EL (cell line): ENCODE results near the gene ICAM2.
"Not testable (repeated sequence)": the region's sequence is repeated elsewhere in the genome, so short reads cannot be mapped to it uniquely, and the experiment has no call there.

Source experiments
- DNase-seq: peaks from one replicate; pipeline ENCODE4 v3.0.0-alpha.2; 2016

The ICAM2 gene

DNA sequence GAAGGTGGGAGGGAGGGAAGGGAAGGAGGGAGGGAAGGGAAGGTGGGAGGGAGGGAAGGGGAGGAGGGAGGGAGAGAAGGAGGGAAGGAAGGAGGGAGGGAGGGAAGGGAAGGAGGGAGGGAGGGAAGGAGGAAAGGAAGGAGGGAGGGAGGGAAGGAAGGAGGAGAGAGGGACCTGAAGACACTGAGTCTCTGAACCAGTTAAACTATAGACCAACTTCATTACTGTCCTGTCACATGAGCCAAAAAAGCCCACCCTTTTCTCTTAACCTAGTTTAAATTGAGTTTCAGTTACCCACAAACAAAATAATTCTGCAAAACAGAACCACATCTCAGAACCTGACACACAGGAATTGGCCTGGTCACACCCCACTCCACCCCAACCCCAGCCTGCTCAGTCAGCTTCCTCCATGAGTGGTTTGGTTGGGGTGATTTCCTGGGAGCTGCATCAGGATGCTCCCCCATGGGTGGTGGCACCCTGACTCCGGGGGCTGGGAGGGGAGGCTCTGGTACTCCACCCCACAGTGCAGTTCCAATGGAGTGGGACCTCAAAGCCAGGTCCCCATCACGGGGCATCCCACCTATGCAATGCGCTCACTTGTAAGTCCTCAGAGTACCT is 27.0 kb downstream of the ICAM2 start:
- DNase-seq, result no peak

DNA sequence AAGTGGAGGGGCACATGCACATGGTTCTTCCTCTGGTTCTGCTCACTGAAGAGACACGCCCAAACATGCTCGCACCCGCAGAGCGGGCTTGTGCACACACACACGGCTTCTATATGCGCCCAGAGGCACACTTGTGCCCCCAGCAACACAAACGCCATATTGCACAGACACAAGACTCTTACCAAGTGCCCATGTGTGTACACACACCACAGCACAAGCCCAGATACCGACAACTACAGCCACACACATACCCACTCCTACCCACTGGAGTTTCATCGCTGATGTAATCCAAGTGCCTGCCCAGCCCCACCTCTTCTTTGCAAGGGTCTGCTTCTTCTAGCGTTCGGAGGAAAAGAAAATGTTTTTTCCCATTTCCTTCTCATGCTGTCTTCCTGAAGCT is 28.8 kb downstream of the ICAM2 start:
- no peak for DNase-seq

DNA sequence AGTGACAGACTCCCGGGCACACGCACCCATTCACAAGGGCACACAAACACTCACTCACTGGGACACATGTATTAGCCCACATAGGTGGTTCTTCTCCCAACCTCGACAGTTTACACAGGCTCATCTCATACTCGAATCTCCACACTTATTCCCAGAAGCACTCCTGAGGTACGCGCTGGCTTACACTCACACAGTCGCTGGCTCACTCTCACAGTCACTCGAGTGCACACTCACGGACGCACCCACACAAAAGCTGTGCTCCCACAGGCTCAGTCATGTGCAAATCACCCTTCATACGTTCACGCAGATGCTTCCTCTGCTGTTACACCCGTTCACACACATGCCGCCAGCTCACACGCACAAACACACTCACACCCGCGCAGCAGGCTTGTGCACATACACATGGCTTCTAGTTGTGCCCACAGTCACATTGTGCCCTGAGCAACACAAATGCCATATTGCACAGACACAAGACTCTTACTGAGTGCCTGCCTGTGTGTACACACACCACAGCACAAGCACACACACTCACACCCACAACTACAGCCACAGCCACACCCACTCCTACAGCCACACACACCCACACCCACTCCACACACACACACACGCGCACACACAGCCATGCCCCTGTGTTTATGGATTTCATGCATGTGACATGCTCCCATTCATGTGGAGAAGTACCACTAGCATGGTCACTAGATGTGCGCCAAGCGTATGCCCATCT is 30.6 kb downstream of the ICAM2 start:
- no peak for DNase-seq

DNA sequence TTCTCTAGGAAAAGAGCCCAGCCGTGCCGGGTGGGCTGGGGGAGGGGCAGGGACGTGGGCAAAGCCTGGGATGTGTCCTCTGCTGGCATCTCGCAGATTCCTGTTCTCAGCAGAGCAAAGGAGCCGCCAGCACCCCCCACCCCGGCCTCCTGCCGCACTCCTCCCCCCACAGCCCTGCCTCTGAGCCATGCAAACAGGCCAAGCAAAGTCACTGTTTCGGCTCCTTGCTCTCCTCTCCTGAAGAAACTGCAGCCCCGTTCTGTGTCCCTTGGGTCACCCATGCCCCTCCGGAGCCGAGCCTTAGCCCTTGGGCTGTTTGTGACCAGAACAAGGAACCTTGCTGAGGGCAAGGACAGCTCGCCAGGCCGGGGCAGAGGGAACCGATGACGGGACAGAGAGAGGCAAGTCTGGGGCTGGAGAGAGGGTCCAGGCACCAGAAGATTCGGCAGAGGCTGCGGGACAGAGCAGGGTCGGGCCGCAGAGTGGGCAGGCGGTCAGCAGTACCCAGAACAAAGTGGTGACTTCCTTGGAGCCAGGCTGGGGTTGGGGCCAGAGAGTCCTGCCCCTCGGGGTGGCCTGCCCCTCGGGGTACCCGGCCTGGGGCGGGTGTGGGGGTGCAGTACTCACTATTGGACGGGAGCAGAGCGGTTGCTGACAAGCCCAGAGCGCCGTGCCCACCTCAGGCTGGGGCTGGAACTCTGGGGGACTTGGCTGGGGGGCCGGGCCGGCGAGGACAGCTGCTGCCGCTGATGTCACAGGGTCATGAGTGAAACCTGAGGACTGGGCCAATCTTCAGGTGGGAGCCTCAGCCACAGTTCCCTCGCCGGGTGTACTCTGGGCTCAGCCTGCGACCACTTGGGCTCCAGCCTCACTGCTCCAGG is 31.5 kb downstream of the ICAM2 start:
- DNase-seq, result no peak

DNA sequence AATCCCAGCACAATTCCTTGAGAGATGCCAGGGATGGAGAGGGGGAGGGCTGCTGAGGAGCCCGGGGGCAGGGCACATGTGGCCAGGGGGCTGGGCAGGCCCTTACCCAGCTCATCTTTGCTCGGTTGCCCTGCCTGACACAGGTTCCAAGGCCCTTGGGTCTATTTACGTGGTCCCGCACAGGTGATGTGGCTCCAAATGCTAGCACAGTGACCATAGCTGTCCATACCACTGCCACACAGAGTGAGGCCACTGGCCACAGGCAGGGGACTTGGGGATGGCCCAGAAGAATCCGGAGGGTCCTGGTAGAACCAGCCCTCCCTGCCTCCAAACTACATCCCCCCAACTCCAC is 32.3 kb downstream of the ICAM2 start:
- no peak for DNase-seq

DNA sequence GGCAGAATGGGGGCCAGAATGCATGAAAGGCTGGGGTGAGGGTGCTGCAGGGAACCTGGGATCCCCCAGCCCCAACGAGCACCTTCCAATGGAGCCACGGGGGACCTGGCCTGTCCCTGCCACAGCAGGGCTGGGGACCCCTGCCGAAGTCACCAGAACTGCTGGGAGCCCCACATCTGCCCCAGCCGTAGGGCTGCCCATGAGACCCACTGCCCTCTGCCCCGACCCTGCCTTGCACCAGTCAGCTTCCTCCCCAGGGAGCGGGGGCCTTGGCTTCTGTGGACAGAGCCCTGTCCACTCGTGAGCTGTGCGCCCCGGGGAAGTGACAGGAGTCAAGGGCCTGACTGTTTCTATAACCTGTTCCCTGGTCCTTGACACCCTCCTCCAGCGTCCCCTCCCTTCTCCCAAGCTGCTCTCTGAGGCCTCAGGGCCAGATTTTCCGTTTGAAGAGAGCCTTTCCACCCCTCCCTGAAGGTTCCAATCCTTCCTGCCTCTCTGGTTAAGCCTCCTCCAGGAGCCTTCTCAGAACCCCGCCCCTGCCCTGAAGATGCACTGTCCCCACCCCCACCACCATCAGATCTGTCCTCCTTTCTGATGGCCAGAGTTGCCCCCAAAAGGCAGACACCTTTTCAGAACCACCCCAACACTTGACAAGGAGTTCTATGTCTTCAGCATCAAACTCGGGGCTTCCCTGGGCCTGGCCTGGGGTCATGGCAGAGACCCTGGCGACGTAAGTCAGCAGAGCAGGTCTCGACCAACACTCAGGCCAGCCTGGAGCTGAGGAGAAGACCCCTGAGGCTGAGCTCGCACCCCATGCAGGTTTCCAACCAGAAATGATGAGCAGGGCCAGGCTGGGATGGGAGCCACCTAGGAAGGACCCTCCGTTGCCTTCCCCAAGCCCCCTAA is 33.0 kb downstream of the ICAM2 start:
- DNase-seq, result no peak

DNA sequence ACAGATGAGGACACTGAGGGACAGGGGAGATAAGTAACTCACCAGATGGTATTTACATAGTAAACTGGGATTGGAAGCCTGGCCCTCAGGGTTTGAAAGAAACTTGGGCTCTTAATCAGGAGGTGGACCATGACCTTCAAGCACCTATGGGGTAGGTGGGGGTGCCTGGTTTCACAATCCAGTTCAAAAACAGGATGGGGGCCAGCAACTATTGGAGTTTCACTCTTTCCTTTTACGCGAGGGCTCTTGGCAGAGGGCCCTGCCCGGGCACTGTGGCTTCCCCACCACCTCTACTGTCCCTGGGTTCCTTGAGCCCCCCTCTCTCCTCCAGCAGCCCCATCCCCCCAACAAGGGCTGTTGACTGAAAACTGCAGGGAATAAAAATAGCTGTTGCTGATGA is 33.6 kb downstream of the ICAM2 start:
- no peak for DNase-seq

DNA sequence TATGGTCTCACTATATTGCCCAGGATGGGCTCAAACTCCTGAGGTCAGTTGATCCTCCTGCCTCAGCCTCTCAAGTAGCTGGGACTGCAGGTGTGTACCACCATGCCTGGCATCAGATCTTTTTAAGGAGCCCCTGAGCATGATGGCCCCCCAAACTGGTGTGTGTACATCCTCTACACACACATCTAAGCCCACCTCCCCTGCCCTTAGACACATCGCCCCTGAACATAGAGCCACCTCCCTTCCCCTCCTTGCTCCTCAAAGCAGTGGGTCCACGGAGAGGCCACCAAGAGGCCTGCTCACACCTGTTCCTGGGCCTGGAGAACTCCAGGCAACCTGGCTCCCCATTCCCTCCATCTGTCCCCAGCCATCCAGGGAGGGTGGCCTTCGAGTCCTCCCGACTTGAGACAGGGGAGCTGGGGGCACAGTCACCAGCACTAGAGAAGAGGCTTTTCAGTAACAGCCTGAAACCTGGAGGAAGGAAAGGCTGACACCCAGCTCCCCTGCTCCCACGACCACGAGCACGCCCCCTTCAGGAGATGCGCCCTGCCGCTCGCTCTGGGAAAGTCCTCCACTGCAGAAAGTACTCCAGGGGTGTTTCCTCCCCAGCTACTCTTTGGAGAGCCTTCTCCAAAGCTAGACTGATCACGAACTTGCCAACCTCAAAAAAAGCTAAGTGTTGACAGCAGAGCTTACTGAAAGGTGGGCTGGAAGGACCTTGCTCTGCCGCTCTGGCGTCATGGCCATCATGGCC is 34.9 kb downstream of the ICAM2 start:
- DNase-seq, result no peak

DNA sequence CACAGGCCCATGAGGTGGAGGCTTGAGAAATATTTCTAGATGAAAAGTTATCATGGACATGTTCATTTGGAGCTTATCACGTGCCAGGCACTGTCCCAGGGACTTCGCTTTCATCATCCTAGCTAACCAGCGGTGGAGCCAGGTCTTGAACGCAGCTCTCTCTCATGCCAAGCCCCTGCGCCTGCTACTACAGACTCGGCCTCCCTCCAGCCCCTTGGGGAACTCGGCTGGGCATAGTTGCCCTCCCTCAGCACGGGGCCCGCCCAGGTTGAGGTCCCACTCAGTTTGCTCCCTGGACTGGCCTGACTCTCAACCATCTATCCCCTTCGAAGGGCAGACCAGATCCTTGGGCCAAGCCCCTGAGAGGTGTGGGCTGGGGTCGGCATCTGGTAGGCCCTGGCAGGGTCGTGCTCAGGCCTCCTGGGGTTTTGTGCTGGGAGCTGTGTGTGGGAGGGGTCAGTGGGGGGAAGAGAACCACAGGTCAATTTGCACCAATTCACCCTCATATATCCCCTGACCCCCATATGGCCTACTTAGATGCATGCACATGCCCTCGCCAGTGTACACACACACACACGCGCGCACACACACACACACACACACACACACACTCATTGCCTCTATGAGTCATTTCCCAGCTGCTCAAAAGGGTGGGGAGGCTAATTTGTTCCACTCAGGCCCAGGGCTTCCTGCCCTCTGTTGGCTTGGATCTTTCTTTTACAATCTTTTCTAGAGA is 35.6 kb downstream of the ICAM2 start:
- peak; percentile 87 for DNase-seq

DNA sequence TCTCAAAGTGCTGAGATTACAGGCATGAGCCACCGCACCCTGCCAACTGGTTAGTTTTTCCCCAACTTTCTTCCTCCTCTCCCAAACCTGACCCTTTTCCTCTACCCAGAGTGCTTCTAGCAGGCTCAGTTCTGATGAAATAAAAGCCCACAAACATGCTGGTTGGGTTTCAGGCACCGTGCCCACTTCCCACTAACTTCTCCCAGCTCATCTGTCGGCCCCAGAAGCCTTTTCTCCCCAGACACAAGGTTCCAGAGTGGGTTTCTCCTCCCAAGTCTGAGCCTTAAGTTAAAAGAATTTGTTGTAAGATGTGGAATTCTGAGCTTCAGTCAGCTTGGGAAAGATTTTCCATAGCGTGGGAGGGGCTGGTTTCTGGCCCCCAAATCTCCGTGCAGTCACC is 36.2 kb downstream of the ICAM2 start:
- no peak for DNase-seq

DNA sequence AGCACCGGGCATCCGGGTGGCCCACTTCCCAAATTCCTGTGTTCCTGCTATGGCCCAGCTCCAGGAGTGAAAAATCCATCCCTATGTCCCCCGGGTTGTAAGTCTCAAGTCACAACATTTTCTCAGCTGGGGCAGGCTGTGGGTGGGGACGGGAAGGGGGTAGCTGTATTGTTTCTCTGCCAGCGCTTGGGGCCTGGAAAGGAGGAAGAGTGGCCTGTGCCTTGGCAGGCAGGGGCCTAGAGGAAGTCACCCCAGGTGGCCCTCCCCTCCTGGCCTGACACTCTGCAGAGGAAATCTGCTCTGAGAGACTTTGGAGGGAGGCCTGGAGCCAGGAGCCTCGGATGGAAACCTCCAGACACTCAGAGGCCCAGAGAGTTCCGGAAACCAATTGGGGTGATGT is 37.1 kb downstream of the ICAM2 start:
- no peak for DNase-seq

DNA sequence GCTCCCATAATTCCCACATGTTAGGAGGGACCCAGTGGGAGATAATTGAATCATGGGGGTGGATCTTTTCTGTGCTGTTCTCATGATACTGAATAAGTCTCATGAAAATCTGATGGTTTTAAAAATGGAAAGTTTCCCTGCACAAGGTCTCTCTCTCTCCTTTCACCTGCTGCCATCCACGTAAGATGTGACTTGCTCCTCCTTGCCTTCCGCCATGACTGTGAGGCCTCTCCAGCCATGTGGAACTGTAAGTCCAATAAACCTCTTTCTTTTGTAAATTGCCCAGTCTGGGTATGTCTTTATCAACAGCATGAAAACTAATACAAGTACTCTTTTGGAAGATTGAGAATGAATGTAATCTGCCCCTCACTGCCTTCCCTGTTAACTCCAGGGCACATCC is 37.8 kb downstream of the ICAM2 start:
- not testable (repeated sequence) for DNase-seq

DNA sequence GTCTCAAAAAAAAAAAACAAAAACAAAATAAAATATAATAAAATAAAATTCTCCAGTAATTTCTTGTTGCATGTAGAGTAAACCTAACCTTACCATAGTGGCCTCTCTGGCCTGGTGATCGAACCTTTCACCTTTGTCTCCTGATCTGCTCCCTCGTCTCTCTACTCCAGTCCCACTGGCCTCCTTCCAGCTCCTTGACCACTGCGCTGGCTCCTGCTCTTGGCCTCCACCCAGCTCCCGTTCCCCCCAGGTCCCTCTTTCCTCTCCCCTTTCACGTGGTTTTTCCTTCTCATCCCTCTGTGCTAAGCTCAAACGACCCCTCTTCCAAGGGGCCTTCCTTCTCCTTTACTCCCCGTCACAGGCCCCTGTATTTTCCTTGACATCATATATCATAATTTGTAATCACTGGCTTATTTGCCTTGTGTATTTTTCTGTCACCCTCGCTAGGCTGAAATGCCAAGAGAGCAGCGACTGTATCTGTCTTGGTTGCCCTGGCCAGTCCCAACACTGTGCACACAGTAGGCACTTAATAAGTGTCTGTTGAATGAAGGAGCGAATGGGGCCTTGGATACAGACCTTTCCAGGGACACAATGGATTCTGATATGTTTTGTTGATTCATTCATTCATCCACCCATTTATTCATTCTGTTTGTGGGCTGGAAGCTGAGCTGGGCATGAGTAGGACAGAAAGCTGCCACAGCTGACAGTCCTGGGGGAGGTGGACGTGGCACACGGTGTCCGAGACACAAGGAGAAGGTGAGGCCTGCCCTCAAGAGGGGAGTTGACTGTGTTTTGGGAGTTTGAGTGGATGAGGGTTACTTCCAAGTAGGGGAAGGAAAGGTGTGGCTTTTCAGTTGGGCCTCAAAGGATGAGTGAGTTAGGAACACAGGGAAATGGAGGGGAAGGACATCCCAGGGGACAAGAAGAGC is 41.9 kb downstream of the ICAM2 start:
- DNase-seq, result no peak

DNA sequence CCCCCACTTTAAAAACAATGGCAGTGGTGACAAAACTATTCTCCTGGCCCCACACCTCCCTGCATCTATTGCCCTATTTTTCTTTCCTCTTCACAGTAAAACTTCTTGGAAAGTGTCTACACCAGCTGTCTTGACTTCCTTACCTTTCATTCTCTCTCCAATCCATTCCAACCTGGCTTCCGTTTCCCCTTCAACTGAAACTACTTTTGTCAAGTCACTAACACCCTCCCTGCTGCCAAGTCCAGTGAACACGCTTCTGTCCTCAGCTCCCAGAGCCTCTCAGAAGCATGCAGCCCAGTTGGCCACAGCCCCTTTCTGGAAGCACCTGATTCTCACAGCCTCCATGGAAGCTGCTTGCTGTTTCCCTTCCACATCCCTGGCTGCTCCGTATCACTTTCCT is 43.7 kb downstream of the ICAM2 start:
- no peak for DNase-seq

DNA sequence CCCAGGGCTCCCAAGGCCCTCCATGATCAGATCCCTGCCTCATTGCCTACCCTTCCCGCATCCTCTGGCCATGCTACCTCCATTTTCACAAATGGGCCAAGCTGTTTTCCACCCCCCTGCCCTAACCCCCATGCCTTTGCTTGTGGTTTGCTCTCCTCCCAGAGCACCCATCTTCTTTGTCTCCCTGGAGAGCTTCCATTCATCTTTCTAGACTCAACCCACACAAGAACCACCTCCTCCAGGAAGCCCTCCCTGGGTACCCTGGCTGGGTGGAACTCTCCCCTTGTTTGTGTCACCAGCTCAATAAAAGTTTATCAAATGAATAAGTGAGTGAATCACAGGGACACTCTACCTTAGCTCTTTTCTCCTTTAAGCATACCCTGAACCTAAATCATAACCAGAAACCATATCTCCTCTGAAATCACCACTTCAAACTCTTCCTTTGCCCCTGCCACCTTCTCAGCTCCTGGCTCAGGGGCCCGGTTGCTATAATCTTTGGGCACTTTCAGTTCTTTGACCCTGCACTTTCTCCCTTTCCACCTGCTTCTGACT is 44.8 kb downstream of the ICAM2 start:
- no peak for DNase-seq

DNA sequence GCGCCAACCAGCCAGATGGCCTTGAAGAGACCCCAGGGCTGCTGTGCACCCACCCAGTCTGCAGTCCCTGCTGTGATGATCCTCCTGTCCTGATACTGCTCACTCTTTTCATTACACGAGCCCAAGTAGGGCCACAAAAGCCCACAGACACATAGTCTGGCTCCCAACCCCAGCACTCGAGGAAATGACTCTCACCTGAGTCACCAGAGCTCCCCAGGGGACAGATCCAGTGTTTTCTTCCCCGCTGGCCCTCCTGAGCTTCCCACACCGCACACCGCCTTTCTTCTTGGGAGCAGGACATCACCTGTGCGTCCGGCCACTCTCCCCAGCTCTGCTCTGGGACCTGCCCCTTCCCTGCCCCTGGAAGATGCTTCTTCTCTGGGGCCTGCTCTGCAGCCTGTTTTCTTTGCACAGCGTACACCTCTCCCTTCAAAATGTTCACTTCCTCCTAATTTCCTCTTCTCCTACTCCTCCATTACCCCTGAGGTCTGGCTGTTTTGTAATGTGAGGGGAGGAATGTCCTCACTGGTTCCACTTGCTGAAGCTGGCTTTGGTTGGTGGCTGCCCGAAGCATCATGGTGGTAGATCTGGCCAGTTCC is 45.7 kb downstream of the ICAM2 start:
- peak; percentile 66 for DNase-seq

DNA sequence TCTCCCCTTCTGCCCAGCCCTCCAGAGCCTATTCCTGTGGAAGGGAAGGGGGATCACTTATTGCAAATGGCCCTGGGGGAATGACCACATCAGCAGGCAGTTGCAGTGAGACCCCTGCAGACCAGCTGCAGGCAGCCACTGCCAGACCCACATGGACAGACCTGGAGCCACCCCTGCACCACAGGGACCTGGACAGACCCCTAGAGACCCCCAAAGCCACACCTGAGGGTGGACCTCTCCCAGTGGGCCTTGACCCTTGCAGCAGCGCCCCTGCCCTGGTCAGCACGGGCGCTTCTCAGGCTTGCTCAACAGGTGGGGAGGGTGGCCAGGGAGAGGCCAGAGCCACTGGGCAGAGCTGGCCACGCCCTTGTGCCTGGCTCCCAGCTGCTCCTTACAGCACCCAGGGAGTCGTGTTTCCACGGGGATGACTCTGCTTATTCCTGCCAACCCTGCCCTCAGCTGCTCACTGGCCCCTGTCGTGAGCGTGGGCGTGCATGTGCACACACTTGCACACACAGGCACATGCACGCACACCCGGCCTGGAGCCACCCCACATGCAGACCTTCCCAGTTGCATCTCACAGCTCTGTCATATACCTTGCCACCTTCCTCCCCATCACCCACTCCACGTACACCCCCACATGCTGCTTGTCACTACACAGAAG is 46.4 kb downstream of the ICAM2 start:
- DNase-seq, result peak; percentile 30

DNA sequence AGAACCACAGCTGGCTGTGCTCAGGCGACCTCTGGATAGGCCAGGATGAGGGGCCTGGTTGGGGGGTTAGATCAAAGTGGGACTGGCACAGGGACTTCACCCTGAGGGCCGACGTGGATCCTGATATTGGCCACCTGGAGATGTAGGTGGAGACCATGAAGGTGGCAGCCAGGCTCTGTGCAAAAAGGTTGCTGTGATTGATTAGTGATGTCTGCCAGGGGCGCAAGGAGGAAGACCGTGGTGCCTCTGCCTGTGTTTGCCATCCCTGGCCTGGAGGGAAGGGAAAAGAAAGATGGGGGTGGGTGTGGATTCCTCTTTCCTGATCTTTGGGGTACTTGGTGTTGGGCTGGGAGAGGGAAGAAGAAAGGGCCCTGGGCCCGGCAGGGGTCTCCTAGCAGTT is 47.2 kb downstream of the ICAM2 start:
- no peak for DNase-seq

DNA sequence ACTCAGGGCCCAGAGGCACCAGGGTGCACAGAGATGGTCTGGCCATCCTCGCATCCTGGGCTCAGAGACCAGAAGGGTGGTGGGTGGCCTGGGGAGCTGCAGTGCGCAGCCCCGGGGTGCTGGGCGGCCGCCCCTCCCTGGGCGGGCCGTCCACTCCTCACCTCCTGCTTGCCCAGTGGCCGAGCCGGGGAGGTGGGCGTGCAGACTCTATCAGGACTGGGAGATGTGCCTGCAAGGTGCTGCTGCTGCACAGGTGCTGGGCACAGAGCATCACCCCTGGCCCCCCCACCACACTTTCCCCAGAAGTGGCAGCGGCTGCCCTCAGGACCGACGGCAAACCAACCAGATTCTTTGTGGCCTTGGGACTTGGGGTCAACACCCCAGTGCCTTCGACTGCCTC is 47.6 kb downstream of the ICAM2 start, which contains the start of gene SCN4A:
Gene SCN4A (minus strand): TSS at position 123 of the 400 bp plus-strand sequence. CDS start 77 bp downstream, at position 46.
- no peak for DNase-seq
